HG03571 (cell line): ENCODE data around the gene PPID.
"Not testable (repeated sequence)": the region's sequence is repeated elsewhere in the genome, so short reads cannot be mapped to it uniquely, and the experiment has no call there.

ENCODE experiments used
- ATAC-seq: cut with Tn5 transposase; IDR thresholded peaks from one replicate; pipeline ENCODE4 v1.9.1; 2021; ENCODE audit not compliant: unreplicated experiment

Gene PPID

GRCh38 chr4:158669310-158669709, 53.9 kb downstream of the PPID start:
- ATAC-seq, result no peak

GRCh38 chr4:158667651-158668198, 55.5 kb downstream of the PPID start:
- ATAC-seq, result no peak

- ATAC-seq, result no peak
Measured at GRCh38 chr4:158666892-158667291, 56.3 kb downstream of the PPID start.

- no peak for ATAC-seq
Measured at GRCh38 chr4:158664806-158665205, 58.4 kb downstream of the PPID start.

GRCh38 chr4:158663707-158664625, 59.2 kb downstream of the PPID start:
- not testable (repeated sequence) for ATAC-seq

- not testable (repeated sequence) for ATAC-seq
Measured at GRCh38 chr4:158663255-158663654, 59.9 kb downstream of the PPID start.
